SU-DHL-6 (cell line): ENCODE measurements around the gene SAMD14.

ENCODE experiments used
- CTCF ChIP-seq: fragments of 200-600 bp; sonication (generic); IDR thresholded peaks from one replicate; pipeline ENCODE4 v1.5.1; 2017; ENCODE audit warnings: antibody characterized with exemption, mild to moderate bottlenecking, low read length, moderate library complexity; ENCODE audit not compliant: insufficient read depth, poor library complexity, severe bottlenecking
- EZH2phosphoT487 ChIP-seq: fragments of 200-600 bp; sonication (generic), shearing (Covaris generic); conservative IDR thresholded peaks from 2 replicates; pipeline ENCODE4 v1.6.1; 2018; ENCODE audit warnings: mild to moderate bottlenecking, antibody characterized with exemption, low read length, moderate library complexity, mixed read lengths

- TF ChIP-seq CTCF (no peak), EZH2phosphoT487 (no peak)
These were observed 12.5 kb downstream of the SAMD14 start for GRCh38 chr17:50117202-50118051.
